Measurements from ENCODE around the gene ZBTB1. TPM values are rescaled to one million over a fixed set of nuclear protein-coding genes. Genes with fewer than 3 reads are reported as not detected.

Gene ZBTB1
- total and polyA plus RNA-seq, 12 donors = 15.1 to 38.1 (median 28.2) TPM

GRCh38 chr14:64474041-64474440, 30.5 kb upstream of the ZBTB1 start:
- no peak for TF ChIP-seq POLR2A (IDR thresholded peaks at IDR 0.05)
- no peak for TF ChIP-seq CTCF (IDR thresholded peaks at IDR 0.05)
- no peak overlapping the region for H3K4me3 ChIP-seq
- no peaks in the 10 kb centered on the region for H3K9me3 ChIP-seq (replicated peaks in 1 of 3)
- H3K27ac ChIP-seq = no peak overlapping the region
- intact Hi-C loops (cut with DNase I) = loop anchor here in 1 of 2 donors (10.0 kb wide), 1 partner anchor 49 kb away; no protein-coding TSS in a partner anchor
- no peak for DNase-seq
- H3K27me3 ChIP-seq = no peaks in the 10 kb centered on the region
- WGBS, 4 donors = 71 to 84% (median 77%) methylated on average over 2 of the region's 2 CpGs
- no peaks in the 10 kb centered on the region for H3K4me1 ChIP-seq (replicated peaks in 1 of 2)
- H3K36me3 ChIP-seq (replicated peaks in 1 of 2) = no peaks in the 10 kb centered on the region

GRCh38 chr14:64474698-64475097, 29.9 kb upstream of the ZBTB1 start:
- intact Hi-C loops (cut with DNase I) = loop anchor here in 1 of 2 donors (10.0 kb wide), 1 partner anchor 50 kb away; no protein-coding TSS in a partner anchor
- WGBS, 4 donors = 69 to 96% (median 74%) methylated on average over 4 of the region's 4 CpGs
- H3K9me3 ChIP-seq (replicated peaks in 1 of 3) = no peaks in the 10 kb centered on the region
- H3K4me3 ChIP-seq = no peak overlapping the region
- TF ChIP-seq POLR2A (IDR thresholded peaks at IDR 0.05) (no peak), CTCF (IDR thresholded peaks at IDR 0.05) (no peak)
- no peaks in the 10 kb centered on the region for H3K27me3 ChIP-seq
- no peak overlapping the region for H3K27ac ChIP-seq
- DNase-seq = no peak
- no peaks in the 10 kb centered on the region for H3K36me3 ChIP-seq (replicated peaks in 1 of 2)
- no peaks in the 10 kb centered on the region for H3K4me1 ChIP-seq (replicated peaks in 1 of 2)

GRCh38 chr14:64475585-64476273, 28.8 kb upstream of the ZBTB1 start:
- no peaks in the 10 kb centered on the region for H3K27me3 ChIP-seq
- no peaks in the 10 kb centered on the region for H3K4me1 ChIP-seq (replicated peaks in 1 of 2)
- intact Hi-C loops (cut with DNase I) = loop anchor here in 1 of 2 donors (10.0 kb wide), 1 partner anchor 51 kb away; no protein-coding TSS in a partner anchor
- no peak overlapping the region for H3K27ac ChIP-seq
- 88 to 96% (median 92%) methylated on average over 8 of the region's 8 CpGs for WGBS, 4 donors
- TF ChIP-seq CTCF (IDR thresholded peaks at IDR 0.05) (no peak), POLR2A (IDR thresholded peaks at IDR 0.05) (no peak)
- no peak overlapping the region for H3K4me3 ChIP-seq
- H3K36me3 ChIP-seq (replicated peaks in 1 of 2) = no peaks in the 10 kb centered on the region
- no peak for DNase-seq
- H3K9me3 ChIP-seq (replicated peaks in 1 of 3) = no peaks in the 10 kb centered on the region

- TF ChIP-seq POLR2A (IDR thresholded peaks at IDR 0.05) (no peak), CTCF (IDR thresholded peaks at IDR 0.05) (no peak)
- H3K27me3 ChIP-seq = no peaks in the 10 kb centered on the region
- 86 to 97% (median 92%) methylated on average over 8 of the region's 8 CpGs for WGBS, 4 donors
- no peak overlapping the region for H3K4me3 ChIP-seq
- H3K27ac ChIP-seq = no peak overlapping the region
- DNase-seq = no peak
- H3K36me3 ChIP-seq (replicated peaks in 1 of 2) = no peaks in the 10 kb centered on the region
- no peaks in the 10 kb centered on the region for H3K9me3 ChIP-seq (replicated peaks in 1 of 3)
- intact Hi-C loops (cut with DNase I) = loop anchor here in 1 of 2 donors (10.0 kb wide), 1 partner anchor 52 kb away; no protein-coding TSS in a partner anchor
- no peaks in the 10 kb centered on the region for H3K4me1 ChIP-seq (replicated peaks in 1 of 2)
Observed at GRCh38 chr14:64476438-64476837, 28.1 kb upstream of the ZBTB1 start.

Measured in adrenal gland (tissue), 12 donors.